Fibroblast of gingiva (primary cell): Measurements from ENCODE around the gene NEK9.
"Not testable (repeated sequence)": the region's sequence is repeated elsewhere in the genome, so short reads cannot be mapped to it uniquely, and the experiment has no call there.

ENCODE experiments used
- DNase-seq: peaks from one replicate; pipeline ENCODE4 v3.0.0-alpha.2; 2011; ENCODE audit warnings: low read depth

The NEK9 gene

GRCh38 chr14:75126679-75127473 lies at the start of gene NEK9:
Gene NEK9 (minus strand): TSS chr14:75127048. CDS start chr14:75126921, 127 bp downstream.
- peak; percentile 84 for DNase-seq

- DNase-seq: peak; percentile 88
Observed at GRCh38 chr14:75176142-75176820, 49.4 kb upstream of the NEK9 start, which contains the start of gene TMED10. Gene TMED10 (minus strand): TSS chr14:75176612. CDS start chr14:75176579, 33 bp downstream.

GRCh38 chr14:75175677-75176141 lies 48.9 kb upstream of the NEK9 start:
- no peak for DNase-seq

- no peak for DNase-seq
Observed at GRCh38 chr14:75174066-75174465, 47.2 kb upstream of the NEK9 start.

- DNase-seq: no peak
Observed at GRCh38 chr14:75170772-75171171, 43.9 kb upstream of the NEK9 start.

GRCh38 chr14:75168586-75169335 lies 41.9 kb upstream of the NEK9 start:
- no peak for DNase-seq

GRCh38 chr14:75167325-75167724 lies 40.5 kb upstream of the NEK9 start:
- no peak for DNase-seq

GRCh38 chr14:75165586-75166391 lies 38.9 kb upstream of the NEK9 start:
- DNase-seq: no peak

- DNase-seq: no peak
Observed at GRCh38 chr14:75164809-75165208, 38.0 kb upstream of the NEK9 start.

GRCh38 chr14:75163677-75164076 lies 36.8 kb upstream of the NEK9 start:
- no peak for DNase-seq

- no peak for DNase-seq
Observed at GRCh38 chr14:75162631-75163030, 35.8 kb upstream of the NEK9 start.

- no peak for DNase-seq
Observed at GRCh38 chr14:75158843-75159614, 32.2 kb upstream of the NEK9 start.

- DNase-seq: no peak
Observed at GRCh38 chr14:75156901-75157300, 30.1 kb upstream of the NEK9 start.

GRCh38 chr14:75156111-75156510 lies 29.3 kb upstream of the NEK9 start:
- DNase-seq: no peak

GRCh38 chr14:75155169-75155568 lies 28.3 kb upstream of the NEK9 start:
- no peak for DNase-seq

- DNase-seq: peak; percentile 7
Observed at GRCh38 chr14:75153295-75153694, 26.4 kb upstream of the NEK9 start.

GRCh38 chr14:75151851-75152250 lies 25.0 kb upstream of the NEK9 start:
- DNase-seq: no peak

- not testable (repeated sequence) for DNase-seq
Observed at GRCh38 chr14:75150637-75151036, 23.8 kb upstream of the NEK9 start.

- DNase-seq: peak; percentile 73
Observed at GRCh38 chr14:75150150-75150549, 23.3 kb upstream of the NEK9 start.

- DNase-seq: peak; percentile 89
Observed at GRCh38 chr14:75147423-75148071, 20.7 kb upstream of the NEK9 start.
